Glutamatergic neuron (in vitro differentiated cells): Measurements from ENCODE around the gene PDE6G. TPM values are rescaled to one million over a fixed set of nuclear protein-coding genes. Genes with fewer than 3 reads are reported as not detected.

Experiments used
- DNase-seq: peaks from one replicate; pipeline ENCODE4 v3.0.0; 2022
- H3K27ac Mint-ChIP-seq: one replicate; pipeline ENCODE4 v1.8.0; 2020; ENCODE audit warnings: mild to moderate bottlenecking, mixed read lengths, inconsistent platforms; ENCODE audit not compliant: unreplicated experiment
- H3K27me3 Mint-ChIP-seq: one replicate; pipeline ENCODE4 v1.8.0; 2020; ENCODE audit warnings: mild to moderate bottlenecking, moderate library complexity, mixed read lengths, inconsistent platforms; ENCODE audit not compliant: unreplicated experiment
- H3K36me3 Mint-ChIP-seq: one replicate; pipeline ENCODE4 v1.8.0; 2020; ENCODE audit warnings: mild to moderate bottlenecking, mixed read lengths, inconsistent platforms; ENCODE audit not compliant: unreplicated experiment
- H3K4me1 Mint-ChIP-seq: one replicate; pipeline ENCODE4 v1.8.0; 2020; ENCODE audit warnings: mild to moderate bottlenecking, low read depth, mixed read lengths, inconsistent platforms; ENCODE audit not compliant: unreplicated experiment
- H3K4me3 Mint-ChIP-seq: one replicate; pipeline ENCODE4 v1.8.0; 2020; ENCODE audit warnings: mild to moderate bottlenecking, mixed read lengths, inconsistent platforms; ENCODE audit not compliant: unreplicated experiment
- H3K9me3 Mint-ChIP-seq: one replicate; pipeline ENCODE4 v1.8.0; 2020; ENCODE audit warnings: mild to moderate bottlenecking, moderate library complexity, mixed read lengths, inconsistent platforms; ENCODE audit not compliant: unreplicated experiment
- CTCF ChIP-seq: fragments of 200-600 bp; sonication (generic); IDR thresholded peaks from one replicate; pipeline ENCODE4 v1.5.0; 2021; ENCODE audit not compliant: partially characterized antibody, unreplicated experiment
- total RNA-seq: library from RNA; stranded (reverse); fragmentation: NEBNext Ultra II Directional; extraction: Animal tissue kit (Norgen Biotek cat#: 25700); gene quantifications from one replicate; pipeline ENCODE4 v1.2.1, GENCODE V29; 2021; ENCODE audit not compliant: unreplicated experiment

Gene PDE6G
- total RNA-seq, 1 donor from 2014 or later, result not detected

GRCh38 chr17:81608605-81609004 is 47.7 kb downstream of the PDE6G start:
- no peak for DNase-seq
- H3K36me3 Mint-ChIP-seq, result no peaks in the 10 kb centered on the region
- peaks cover 24% of the 10 kb centered on the region for H3K4me1 Mint-ChIP-seq
- no peak for TF ChIP-seq CTCF
- peaks cover 3% of the 10 kb centered on the region for H3K27me3 Mint-ChIP-seq
- peaks cover 3% of the 10 kb centered on the region for H3K9me3 Mint-ChIP-seq
- H3K4me3 Mint-ChIP-seq, result no peak overlapping the region
- H3K27ac Mint-ChIP-seq, result peak overlapping the region; percentile 52

GRCh38 chr17:81608082-81608481 is 48.3 kb downstream of the PDE6G start:
- H3K27me3 Mint-ChIP-seq, result peaks cover 3% of the 10 kb centered on the region
- H3K36me3 Mint-ChIP-seq, result no peaks in the 10 kb centered on the region
- TF ChIP-seq CTCF, result no peak
- DNase-seq, result no peak
- H3K9me3 Mint-ChIP-seq, result peaks cover 2% of the 10 kb centered on the region
- no peak overlapping the region for H3K4me3 Mint-ChIP-seq
- peaks cover 19% of the 10 kb centered on the region for H3K4me1 Mint-ChIP-seq
- no peak overlapping the region for H3K27ac Mint-ChIP-seq

GRCh38 chr17:81607431-81607830 is 48.9 kb downstream of the PDE6G start:
- Mint-ChIP-seq H3K4me3 (no peak overlapping the region), H3K4me1 (peaks cover 12% of the 10 kb centered on the region), H3K9me3 (peaks cover 2% of the 10 kb centered on the region), H3K27me3 (peaks cover 3% of the 10 kb centered on the region), H3K27ac (no peak overlapping the region), H3K36me3 (no peaks in the 10 kb centered on the region)
- TF ChIP-seq CTCF, result no peak
- no peak for DNase-seq

DNA sequence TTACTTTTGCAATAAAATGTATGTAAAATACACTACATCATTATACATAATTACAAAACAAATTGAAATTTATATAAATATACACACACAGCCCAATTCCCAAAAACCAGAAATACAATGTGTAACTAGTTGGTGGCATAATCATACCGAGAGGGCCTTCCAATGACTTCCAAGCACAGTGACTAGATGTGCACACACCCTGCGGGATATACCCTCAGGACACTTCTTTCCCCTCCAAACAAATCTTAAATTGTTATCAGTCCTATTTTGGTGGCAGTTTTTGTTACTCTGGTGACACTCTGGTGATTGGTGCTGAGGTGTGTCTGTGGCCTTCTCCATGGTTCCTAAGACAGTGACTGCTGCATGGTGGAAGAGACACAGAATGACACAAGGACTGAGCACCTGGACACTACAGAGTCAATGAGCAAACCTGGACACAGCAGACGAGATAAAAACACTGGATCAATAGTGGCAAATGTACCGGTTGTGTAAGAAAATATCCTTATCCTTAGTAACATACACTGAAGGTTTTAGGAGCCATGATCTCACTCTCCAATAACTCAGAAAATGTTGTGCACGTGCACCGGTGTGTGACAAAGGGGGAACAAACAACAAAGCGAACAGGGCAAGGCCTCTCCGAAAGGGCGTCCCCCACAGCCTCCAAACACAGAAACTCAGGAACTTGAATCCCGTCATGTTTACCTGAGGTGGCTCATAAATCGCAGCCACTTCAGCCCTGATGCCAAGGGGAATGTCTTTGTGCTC is 52.3 kb downstream of the PDE6G start:
- Mint-ChIP-seq H3K27ac (no peak overlapping the region), H3K27me3 (no peaks in the 10 kb centered on the region), H3K4me3 (no peak overlapping the region), H3K4me1 (peaks cover 3% of the 10 kb centered on the region), H3K9me3 (no peaks in the 10 kb centered on the region), H3K36me3 (no peaks in the 10 kb centered on the region)
- DNase-seq, result no peak
- TF ChIP-seq CTCF, result no peak

DNA sequence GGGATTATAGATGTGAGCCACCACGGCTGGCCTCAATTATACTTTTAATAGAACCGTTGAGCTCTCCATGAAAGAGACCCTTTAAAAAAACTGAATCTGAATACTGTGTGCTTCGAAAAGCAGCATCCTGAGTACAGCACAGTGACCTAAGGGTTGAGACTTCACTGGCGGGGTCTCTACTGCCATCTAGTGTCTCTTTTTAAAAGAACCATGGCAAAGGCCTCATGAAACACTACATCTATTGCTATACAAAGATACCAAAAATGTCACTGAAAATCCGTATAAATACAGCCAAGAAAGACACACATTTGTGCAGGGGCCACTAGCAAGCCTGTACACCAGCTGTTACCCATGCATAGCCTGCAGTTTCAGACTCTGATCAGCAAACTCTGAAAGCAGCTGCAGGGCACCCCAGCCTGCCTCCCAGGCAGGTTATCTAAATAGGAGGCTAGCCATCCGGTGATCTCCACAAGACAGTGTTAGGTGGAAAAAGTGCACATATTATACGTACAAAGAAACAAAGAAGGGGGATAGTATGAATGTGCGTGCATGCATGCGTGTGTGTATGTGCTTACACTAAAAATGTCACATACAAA is 54.7 kb downstream of the PDE6G start:
- peak; percentile 83 for TF ChIP-seq CTCF
- Mint-ChIP-seq H3K27me3 (peaks cover 2% of the 10 kb centered on the region), H3K9me3 (no peaks in the 10 kb centered on the region), H3K36me3 (no peaks in the 10 kb centered on the region), H3K4me3 (no peak overlapping the region), H3K27ac (peak overlapping the region; percentile 39), H3K4me1 (peaks cover 5% of the 10 kb centered on the region)
- no peak for DNase-seq
